SK-N-MC (cell line): Measurements from ENCODE around the gene DNAH17.

Experiments
- EZH2 ChIP-seq: fragments of 200-600 bp; sonication (generic); IDR thresholded peaks from one replicate; pipeline ENCODE4 v1.6.1; 2017; ENCODE audit warnings: antibody characterized with exemption
- FOXP2 ChIP-seq: optimal IDR thresholded peaks from 2 replicates; pipeline ENCODE3; 2011; ENCODE audit warnings: mild to moderate bottlenecking, moderate library complexity; ENCODE audit not compliant: insufficient read depth; ENCODE audit errors: extremely low read length, control extremely low read depth
- POLR2AphosphoS5 ChIP-seq: IDR thresholded peaks from 2 replicates; pipeline ENCODE4 v1.6.1; 2012; ENCODE audit warnings: mild to moderate bottlenecking, low read depth, low read length, borderline replicate concordance

- TF ChIP-seq POLR2AphosphoS5 = no peak
- TF ChIP-seq EZH2 = no peak
- no peak for TF ChIP-seq FOXP2
Observed at GRCh38 chr17:78515480-78515879, 61.7 kb downstream of the DNAH17 start.
